PFSK-1 (cell line): Measurements from ENCODE around the gene HINT2.

ENCODE experiments used
- FOXP2 ChIP-seq: optimal IDR thresholded peaks from 2 replicates; pipeline ENCODE3; 2011; ENCODE audit warnings: borderline replicate concordance, control low read depth, inconsistent platforms; ENCODE audit not compliant: insufficient read depth; ENCODE audit errors: extremely low read length, extremely low read depth
- POLR2AphosphoS5 ChIP-seq: IDR thresholded peaks from 2 replicates; pipeline ENCODE4 v1.6.1; 2012; ENCODE audit warnings: low read depth, mild to moderate bottlenecking, control low read depth, low read length, moderate library complexity
- SIN3A ChIP-seq: IDR thresholded peaks from 2 replicates; pipeline ENCODE4 v1.6.1; 2012; ENCODE audit warnings: mild to moderate bottlenecking, low read length, moderate library complexity, borderline replicate concordance; ENCODE audit not compliant: insufficient read depth
- TAF1 ChIP-seq: IDR thresholded peaks from 2 replicates; pipeline ENCODE4 v1.6.1; 2012; ENCODE audit warnings: low read length, control low read depth, borderline replicate concordance; ENCODE audit not compliant: insufficient read depth
- TF ChIP-seq, protein P1 (sequence below), 2 experiments: IDR thresholded peaks; 2 replicates each; pipeline versions ENCODE4 v1.6.1 to v1.8.0; 2011 to 2012; ENCODE audit warnings: low read depth in 2 of 2, low read length in 2 of 2, control low read depth in 1 of 2, inconsistent platforms in 1 of 2, mild to moderate bottlenecking in 1 of 2, moderate library complexity in 1 of 2; ENCODE audit not compliant: insufficient read depth in 1 of 2

The HINT2 gene

DNA sequence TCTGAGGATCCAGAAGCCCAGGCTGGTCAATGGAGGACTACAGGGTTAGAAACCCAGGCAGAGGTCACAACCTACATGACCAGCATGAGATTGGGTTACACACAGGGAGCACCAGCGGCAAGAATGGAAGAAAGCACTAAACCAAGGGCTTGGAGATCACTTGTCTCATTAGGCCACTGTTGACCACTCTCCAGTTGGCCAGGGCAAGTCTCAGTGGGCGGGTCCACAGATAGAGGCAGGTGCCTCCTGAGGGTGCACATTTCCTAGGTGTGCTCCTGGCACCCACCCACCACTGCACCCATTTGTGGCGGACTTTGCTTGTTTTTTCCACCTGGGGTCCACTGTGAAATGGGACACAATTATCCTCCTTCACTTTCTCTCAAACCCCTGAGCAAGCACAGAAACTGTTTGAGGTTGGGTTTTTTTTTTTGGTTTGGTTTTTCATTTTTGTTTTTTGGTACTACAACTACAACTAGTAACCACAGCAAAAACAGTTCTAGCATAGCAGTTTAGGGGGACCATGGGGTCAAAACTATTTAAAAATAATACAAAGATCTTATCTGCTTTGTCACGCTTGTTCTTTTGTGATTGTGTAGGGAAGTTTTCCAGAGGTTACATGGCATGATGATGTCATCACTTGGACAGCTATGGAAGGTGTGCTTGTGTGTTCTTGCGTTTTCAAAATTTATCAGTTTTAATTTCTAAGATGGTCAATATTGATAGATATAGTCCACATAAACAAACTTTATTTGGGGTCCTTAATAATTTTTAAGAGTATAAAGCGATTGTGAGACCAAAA is 17.3 kb downstream of the HINT2 start:
- TF ChIP-seq FOXP2, result no peak

DNA sequence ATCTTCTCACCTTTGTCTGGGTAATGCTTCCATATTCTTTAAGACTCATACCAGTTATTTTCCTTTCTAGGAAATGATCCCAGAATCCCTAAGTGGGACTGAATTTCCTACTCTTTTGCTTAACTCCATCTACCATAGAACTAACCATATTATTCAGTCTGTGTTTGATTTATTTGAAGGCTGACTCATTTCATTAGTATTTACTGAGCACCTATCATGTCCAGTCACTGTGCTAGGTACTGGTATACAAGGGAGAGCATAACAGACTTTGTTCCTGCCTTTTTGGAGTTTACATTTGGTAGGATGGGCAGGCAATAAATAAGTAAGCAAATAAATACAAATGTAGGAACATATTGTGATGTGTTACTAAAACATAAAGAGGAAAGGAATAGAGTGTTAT is 19.1 kb downstream of the HINT2 start:
- TF ChIP-seq POLR2AphosphoS5, result no peak
- TF ChIP-seq, protein P1, sequence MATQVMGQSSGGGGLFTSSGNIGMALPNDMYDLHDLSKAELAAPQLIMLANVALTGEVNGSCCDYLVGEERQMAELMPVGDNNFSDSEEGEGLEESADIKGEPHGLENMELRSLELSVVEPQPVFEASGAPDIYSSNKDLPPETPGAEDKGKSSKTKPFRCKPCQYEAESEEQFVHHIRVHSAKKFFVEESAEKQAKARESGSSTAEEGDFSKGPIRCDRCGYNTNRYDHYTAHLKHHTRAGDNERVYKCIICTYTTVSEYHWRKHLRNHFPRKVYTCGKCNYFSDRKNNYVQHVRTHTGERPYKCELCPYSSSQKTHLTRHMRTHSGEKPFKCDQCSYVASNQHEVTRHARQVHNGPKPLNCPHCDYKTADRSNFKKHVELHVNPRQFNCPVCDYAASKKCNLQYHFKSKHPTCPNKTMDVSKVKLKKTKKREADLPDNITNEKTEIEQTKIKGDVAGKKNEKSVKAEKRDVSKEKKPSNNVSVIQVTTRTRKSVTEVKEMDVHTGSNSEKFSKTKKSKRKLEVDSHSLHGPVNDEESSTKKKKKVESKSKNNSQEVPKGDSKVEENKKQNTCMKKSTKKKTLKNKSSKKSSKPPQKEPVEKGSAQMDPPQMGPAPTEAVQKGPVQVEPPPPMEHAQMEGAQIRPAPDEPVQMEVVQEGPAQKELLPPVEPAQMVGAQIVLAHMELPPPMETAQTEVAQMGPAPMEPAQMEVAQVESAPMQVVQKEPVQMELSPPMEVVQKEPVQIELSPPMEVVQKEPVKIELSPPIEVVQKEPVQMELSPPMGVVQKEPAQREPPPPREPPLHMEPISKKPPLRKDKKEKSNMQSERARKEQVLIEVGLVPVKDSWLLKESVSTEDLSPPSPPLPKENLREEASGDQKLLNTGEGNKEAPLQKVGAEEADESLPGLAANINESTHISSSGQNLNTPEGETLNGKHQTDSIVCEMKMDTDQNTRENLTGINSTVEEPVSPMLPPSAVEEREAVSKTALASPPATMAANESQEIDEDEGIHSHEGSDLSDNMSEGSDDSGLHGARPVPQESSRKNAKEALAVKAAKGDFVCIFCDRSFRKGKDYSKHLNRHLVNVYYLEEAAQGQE (IDR thresholded peaks at IDR 0.05; ENCODE audit: insufficient read depth in 1 of 2, low read depth in 2 of 2, low read length in 2 of 2), result no peak
- no peak for TF ChIP-seq FOXP2
- TF ChIP-seq SIN3A, result no peak
- TF ChIP-seq TAF1, result no peak

DNA sequence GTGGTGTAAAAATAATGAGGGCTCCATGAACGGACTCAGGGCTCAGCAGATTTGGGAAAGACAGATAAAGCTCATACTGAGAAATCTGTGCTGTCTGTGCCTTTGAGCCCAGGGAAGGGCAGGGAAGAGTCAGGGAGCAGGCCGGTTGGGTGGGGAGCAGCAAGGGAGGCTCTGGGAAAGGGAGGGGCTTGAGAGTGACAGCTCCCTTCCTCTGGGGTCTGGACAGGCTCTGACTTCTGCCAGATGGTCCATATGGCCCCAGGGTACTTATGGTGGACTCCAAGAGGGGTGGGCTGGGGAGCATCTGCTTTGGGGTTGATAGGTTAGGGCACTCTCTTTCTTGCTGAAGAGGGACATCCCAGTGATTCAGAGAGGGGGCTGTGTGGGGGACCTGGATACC is 21.4 kb downstream of the HINT2 start:
- no peak for TF ChIP-seq FOXP2
- no peak for TF ChIP-seq TAF1
- TF ChIP-seq, protein P1 (IDR thresholded peaks at IDR 0.05; ENCODE audit: insufficient read depth in 1 of 2, low read depth in 2 of 2, low read length in 2 of 2), result no peak
- TF ChIP-seq POLR2AphosphoS5, result no peak
- no peak for TF ChIP-seq SIN3A

DNA sequence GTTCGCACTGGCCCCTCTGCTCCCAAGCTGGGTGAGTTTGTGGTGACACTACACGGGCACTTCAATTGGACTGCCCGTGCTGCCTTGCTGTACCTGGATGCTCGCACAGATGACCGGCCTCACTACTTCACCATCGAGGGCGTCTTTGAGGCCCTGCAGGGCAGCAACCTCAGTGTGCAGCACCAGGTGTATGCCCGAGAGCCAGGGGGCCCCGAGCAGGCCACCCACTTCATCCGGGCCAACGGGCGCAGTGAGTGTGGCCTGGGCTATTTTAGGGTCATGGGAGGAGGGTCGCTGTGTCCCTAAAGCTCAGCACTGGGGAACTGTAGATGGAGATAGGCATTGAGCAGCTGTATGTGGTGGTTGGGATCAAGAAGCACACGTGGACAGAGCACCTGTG is 22.0 kb downstream of the HINT2 start:
- no peak for TF ChIP-seq FOXP2
- no peak for TF ChIP-seq SIN3A
- TF ChIP-seq TAF1, result no peak
- no peak for TF ChIP-seq POLR2AphosphoS5
- TF ChIP-seq, protein P1 (IDR thresholded peaks at IDR 0.05; ENCODE audit: insufficient read depth in 1 of 2, low read depth in 2 of 2, low read length in 2 of 2), result no peak

DNA sequence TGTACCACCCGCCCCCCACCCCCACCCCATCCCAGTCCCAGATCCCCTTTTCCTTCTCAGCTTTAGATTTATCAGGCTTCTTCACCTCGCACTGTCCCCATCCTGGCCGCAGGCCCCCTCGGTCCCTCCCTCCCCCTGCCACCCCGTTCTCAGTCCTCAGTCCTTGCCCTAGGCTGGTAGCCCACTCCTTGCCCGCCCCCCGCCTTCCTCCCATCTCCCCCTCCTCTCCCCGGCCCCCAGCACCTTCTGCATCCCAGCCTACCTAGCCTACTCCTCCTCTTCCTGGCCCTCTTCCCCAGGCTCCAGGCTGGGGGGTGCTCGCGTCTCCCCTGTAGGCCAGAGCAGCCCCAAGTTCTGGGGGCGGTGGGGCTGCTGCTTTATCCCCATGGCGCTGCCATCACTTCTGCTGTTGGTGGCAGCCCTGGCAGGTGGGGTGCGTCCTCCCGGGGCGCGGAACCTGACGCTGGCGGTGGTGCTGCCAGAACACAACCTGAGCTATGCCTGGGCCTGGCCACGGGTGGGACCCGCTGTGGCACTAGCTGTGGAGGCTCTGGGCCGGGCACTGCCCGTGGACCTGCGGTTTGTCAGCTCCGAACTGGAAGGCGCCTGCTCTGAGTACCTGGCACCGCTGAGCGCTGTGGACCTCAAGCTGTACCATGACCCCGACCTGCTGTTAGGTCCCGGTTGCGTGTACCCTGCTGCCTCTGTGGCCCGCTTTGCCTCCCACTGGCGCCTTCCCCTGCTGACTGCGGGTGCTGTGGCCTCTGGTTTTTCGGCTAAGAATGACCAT is 22.6 kb downstream of the HINT2 start:
- TF ChIP-seq POLR2AphosphoS5, result no peak
- TF ChIP-seq TAF1, result no peak
- no peak for TF ChIP-seq FOXP2
- no peak for TF ChIP-seq SIN3A
- TF ChIP-seq, protein P1 (IDR thresholded peaks at IDR 0.05; ENCODE audit: insufficient read depth in 1 of 2, low read depth in 2 of 2, low read length in 2 of 2), result no peak
